Mesendoderm (in vitro differentiated cells): ENCODE data around the gene NISCH.

Source experiments
- DNase-seq: peaks from one replicate; pipeline ENCODE4 v3.0.0; 2013
- H2AK5ac ChIP-seq: 2 replicates; pipeline ENCODE4 v1.6.1; 2013; ENCODE audit warnings: low read length, inconsistent platforms
- H2BK120ac ChIP-seq: 2 replicates; pipeline ENCODE4 v1.6.1; 2013; ENCODE audit warnings: low read depth, mild to moderate bottlenecking, low read length, moderate library complexity, mixed read lengths
- H2BK15ac ChIP-seq: replicated peaks from 2 replicates; pipeline ENCODE4 v1.6.1; 2013; ENCODE audit warnings: low read depth, mild to moderate bottlenecking, moderate library complexity
- H2BK5ac ChIP-seq: 2 replicates; pipeline ENCODE4 v1.6.1; 2013; ENCODE audit warnings: low read length, inconsistent platforms
- H3K18ac ChIP-seq: 2 replicates; pipeline ENCODE4 v1.6.1; 2013; ENCODE audit warnings: mild to moderate bottlenecking, low read length, mixed read lengths
- H3K23ac ChIP-seq: one replicate; pipeline ENCODE4 v1.6.1; 2013; ENCODE audit warnings: low read length
- H3K27ac ChIP-seq: 2 replicates; pipeline ENCODE4 v1.5.1; 2013; ENCODE audit warnings: low read depth, mild to moderate bottlenecking, inconsistent platforms, low read length, moderate library complexity
- H3K27me3 ChIP-seq: 2 replicates; pipeline ENCODE4 v1.6.1; 2013; ENCODE audit warnings: low read length, control low read depth, mild to moderate bottlenecking, inconsistent platforms; ENCODE audit not compliant: insufficient read depth, poor library complexity
- H3K36me3 ChIP-seq: 2 replicates; pipeline ENCODE4 v1.6.1; 2013; ENCODE audit warnings: low read length, inconsistent platforms; ENCODE audit not compliant: control insufficient read depth, insufficient read depth
- H3K4ac ChIP-seq: one replicate; pipeline ENCODE4 v1.6.1; 2013; ENCODE audit warnings: low read depth, mild to moderate bottlenecking, low read length, moderate library complexity
- H3K4me1 ChIP-seq: 2 replicates; pipeline ENCODE4 v1.6.1; 2013; ENCODE audit warnings: low read depth, low read length, inconsistent platforms; ENCODE audit not compliant: control insufficient read depth
- H3K4me2 ChIP-seq: 2 replicates; pipeline ENCODE4 v1.6.1; 2013; ENCODE audit warnings: low read length
- H3K4me3 ChIP-seq: 2 replicates; pipeline ENCODE4 v1.5.1; 2013; ENCODE audit warnings: mild to moderate bottlenecking, low read length
- H3K56ac ChIP-seq: one replicate; pipeline ENCODE4 v1.6.1; 2013; ENCODE audit warnings: low read length
- H3K79me1 ChIP-seq: 2 replicates; pipeline ENCODE4 v1.6.1; 2013; ENCODE audit warnings: low read length, inconsistent platforms
- H3K79me2 ChIP-seq: 2 replicates; pipeline ENCODE4 v1.6.1; 2013; ENCODE audit warnings: mild to moderate bottlenecking, low read length; ENCODE audit not compliant: control insufficient read depth, insufficient read depth
- H3K9ac ChIP-seq: 2 replicates; pipeline ENCODE4 v1.6.1; 2013; ENCODE audit warnings: low read length, inconsistent platforms
- H4K5ac ChIP-seq: one replicate; pipeline ENCODE4 v1.6.1; 2013; ENCODE audit warnings: low read length
- H4K8ac ChIP-seq: one replicate; pipeline ENCODE4 v1.6.1; 2013; ENCODE audit warnings: low read depth, mild to moderate bottlenecking, control low read depth, low read length, moderate library complexity
- WGBS: extraction: QIAGEN DNeasy Blood & Tissue Kit; methylation state at CpG from one replicate; pipeline ENCODE4 v1.1.7; 2013; ENCODE audit warnings: low lambda C conversion rate, missing lambda C conversion rate; ENCODE audit not compliant: insufficient coverage; ENCODE audit errors: extremely low coverage; 5-methylcytosine and 5-hydroxymethylcytosine counted together

NISCH gene

DNA sequence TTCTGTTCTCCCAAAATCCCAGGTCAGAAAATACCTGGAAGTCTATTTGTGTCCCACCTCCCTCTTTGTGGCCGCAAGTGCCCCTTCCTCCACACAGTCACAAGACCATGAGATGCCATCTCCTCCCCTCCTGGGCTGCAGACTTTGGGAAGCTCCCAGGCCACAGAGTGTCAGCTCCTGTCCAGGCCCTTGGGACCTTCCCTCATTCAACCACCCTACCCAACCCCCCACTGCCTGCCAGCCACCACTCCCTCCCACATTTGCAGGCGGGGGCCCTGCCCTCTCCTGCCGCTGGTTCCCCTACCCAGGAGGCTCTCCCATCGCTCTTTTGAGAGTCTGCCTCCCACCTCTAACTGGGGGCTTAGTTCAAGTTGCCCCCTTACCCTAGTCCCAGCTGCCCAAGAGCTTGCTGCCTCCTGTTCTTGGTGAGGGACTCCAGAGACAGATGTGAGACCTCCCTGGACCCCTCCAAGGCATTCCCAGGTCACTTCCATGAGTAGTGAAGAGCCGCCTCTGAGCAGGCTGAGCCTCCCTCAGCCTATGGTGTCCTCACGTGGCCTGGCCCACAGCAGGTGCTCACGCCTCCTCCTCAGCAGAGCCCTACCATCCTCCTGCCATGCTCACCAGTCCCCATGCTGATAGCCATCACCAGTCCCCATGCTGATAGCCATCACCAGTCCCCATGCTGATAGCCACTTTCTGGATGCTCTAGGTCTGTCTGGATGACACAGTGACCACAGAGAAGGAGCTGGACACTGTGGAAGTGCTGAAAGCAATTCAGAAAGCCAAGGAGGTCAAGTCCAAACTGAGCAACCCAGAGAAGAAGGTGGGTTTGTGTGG, 23.9 kb downstream of the NISCH start:
- H3K27me3 ChIP-seq: no peaks in the 10 kb centered on the region
- DNase-seq: no peak
- H4K8ac ChIP-seq: no peak overlapping the region
- no peak overlapping the region for H3K4me2 ChIP-seq
- no peaks in the 10 kb centered on the region for H3K79me1 ChIP-seq
- H3K23ac ChIP-seq: no peak overlapping the region
- H3K27ac ChIP-seq: no peak overlapping the region
- WGBS: no CpG with 5 or more reads among the region's 7 CpGs
- no peak overlapping the region for H2BK5ac ChIP-seq
- no peak overlapping the region for H3K9ac ChIP-seq
- H3K18ac ChIP-seq: no peak overlapping the region
- no peak overlapping the region for H3K4ac ChIP-seq
- no peak overlapping the region for H3K4me3 ChIP-seq
- H4K5ac ChIP-seq: no peak overlapping the region
- no peak overlapping the region for H2AK5ac ChIP-seq
- H2BK120ac ChIP-seq: no peak overlapping the region
- H2BK15ac ChIP-seq: no peak overlapping the region
- peaks cover 15% of the 10 kb centered on the region for H3K36me3 ChIP-seq
- no peaks in the 10 kb centered on the region for H3K4me1 ChIP-seq
- no peak overlapping the region for H3K56ac ChIP-seq
- no peaks in the 10 kb centered on the region for H3K79me2 ChIP-seq

DNA sequence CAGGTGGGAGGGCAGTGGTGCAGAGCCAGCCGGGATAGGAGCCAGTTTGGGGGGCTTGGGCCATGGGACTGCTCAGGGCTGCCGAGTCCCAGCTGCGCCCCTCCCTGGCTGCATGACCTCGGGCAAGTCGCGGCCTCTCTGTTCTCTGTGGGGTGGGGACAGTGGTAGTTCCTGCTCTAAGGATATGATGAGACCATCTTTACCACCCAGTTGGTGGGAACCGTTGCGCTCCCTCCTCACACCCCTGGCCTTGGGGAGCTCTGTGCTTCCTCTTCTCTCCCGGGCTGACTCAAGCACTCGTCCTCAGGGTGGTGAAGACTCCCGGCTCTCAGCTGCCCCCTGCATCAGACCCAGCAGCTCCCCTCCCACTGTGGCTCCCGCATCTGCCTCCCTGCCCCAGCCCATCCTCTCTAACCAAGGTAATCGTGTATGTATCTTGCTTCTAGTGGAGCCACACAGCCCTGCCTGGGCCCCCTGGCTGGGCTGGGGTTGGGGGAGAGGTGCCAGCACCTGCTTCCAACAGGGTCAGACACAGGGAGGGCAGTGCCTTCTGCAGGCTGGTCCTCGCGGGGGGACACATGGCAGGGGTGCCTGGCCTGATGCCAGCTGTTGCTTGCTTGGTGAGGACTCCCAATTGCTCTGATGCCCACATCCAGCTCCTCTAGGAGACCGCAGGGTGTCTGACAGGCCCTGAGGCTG, 24.6 kb downstream of the NISCH start:
- Histone ChIP-seq H3K18ac (no peak overlapping the region), H3K27ac (no peak overlapping the region), H3K4me3 (no peak overlapping the region), H2BK120ac (no peak overlapping the region), H3K4ac (no peak overlapping the region), H4K8ac (no peak overlapping the region), H2BK5ac (no peak overlapping the region), H3K4me1 (no peaks in the 10 kb centered on the region), H3K79me1 (no peaks in the 10 kb centered on the region), H3K4me2 (no peak overlapping the region), H3K23ac (no peak overlapping the region), H4K5ac (no peak overlapping the region), H3K79me2 (no peaks in the 10 kb centered on the region), H3K36me3 (peaks cover 12% of the 10 kb centered on the region), H3K9ac (no peak overlapping the region), H3K27me3 (no peaks in the 10 kb centered on the region), H2BK15ac (no peak overlapping the region), H3K56ac (no peak overlapping the region), H2AK5ac (no peak overlapping the region)
- DNase-seq: no peak
- no CpG with 5 or more reads among the region's 16 CpGs for WGBS

DNA sequence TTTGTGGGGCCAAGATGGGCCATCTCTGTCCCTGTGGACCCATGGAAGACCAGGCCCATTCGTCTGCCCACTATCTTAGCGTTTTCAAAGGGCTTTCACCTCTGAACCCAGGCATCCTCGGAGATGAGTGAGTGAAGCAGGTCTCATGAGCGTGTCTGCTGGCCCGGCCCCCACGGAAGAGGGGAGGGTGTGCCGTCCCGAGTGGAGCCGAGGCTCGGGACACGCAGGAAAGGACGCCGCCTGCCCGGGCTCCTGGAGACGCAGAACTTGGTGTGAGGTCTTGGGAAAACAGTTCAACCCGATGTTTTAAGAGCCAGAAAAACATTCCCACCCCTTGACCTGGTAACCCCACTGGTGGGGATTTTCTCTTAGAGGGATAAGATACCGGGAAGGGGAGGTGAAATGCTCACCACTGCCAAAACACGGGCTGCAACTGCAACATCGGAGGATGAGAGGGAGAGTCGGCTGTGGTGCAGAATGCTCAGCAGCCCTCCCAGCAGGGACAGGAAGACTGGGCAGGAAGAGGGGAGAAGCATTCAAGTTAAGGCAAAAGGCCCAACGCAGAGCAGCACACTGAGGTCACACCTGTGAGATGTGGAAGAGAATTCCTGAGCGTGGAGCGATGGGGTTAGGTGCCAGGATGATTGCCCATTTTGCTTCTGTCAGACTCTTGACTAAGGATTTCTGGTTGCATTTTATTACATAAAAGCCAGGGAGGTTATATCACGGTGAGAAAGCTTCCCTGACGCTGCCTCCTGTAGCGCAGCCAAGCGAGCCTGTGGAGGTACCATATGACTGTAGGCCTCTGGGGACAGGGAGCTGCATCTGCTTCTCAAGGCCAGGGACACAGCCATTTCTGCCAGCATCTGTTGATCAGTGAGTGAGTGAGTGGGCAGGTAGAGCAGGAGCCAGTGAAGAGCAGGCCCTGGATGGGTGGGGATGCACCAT, 25.6 kb downstream of the NISCH start:
- WGBS: no CpG with 5 or more reads among the region's 27 CpGs
- no peaks in the 10 kb centered on the region for H3K4me1 ChIP-seq
- no peaks in the 10 kb centered on the region for H3K79me1 ChIP-seq
- no peak overlapping the region for H4K5ac ChIP-seq
- no peak overlapping the region for H3K23ac ChIP-seq
- no peak overlapping the region for H3K9ac ChIP-seq
- no peak overlapping the region for H3K56ac ChIP-seq
- H3K4me3 ChIP-seq: no peak overlapping the region
- H3K18ac ChIP-seq: no peak overlapping the region
- H3K36me3 ChIP-seq: peaks cover 12% of the 10 kb centered on the region
- no peak overlapping the region for H3K4me2 ChIP-seq
- no peak overlapping the region for H3K27ac ChIP-seq
- no peak overlapping the region for H3K4ac ChIP-seq
- H2BK5ac ChIP-seq: no peak overlapping the region
- H3K79me2 ChIP-seq: no peaks in the 10 kb centered on the region
- H3K27me3 ChIP-seq: no peaks in the 10 kb centered on the region
- no peak for DNase-seq
- no peak overlapping the region for H4K8ac ChIP-seq
- H2AK5ac ChIP-seq: no peak overlapping the region
- H2BK120ac ChIP-seq: no peak overlapping the region
- H2BK15ac ChIP-seq: no peak overlapping the region

DNA sequence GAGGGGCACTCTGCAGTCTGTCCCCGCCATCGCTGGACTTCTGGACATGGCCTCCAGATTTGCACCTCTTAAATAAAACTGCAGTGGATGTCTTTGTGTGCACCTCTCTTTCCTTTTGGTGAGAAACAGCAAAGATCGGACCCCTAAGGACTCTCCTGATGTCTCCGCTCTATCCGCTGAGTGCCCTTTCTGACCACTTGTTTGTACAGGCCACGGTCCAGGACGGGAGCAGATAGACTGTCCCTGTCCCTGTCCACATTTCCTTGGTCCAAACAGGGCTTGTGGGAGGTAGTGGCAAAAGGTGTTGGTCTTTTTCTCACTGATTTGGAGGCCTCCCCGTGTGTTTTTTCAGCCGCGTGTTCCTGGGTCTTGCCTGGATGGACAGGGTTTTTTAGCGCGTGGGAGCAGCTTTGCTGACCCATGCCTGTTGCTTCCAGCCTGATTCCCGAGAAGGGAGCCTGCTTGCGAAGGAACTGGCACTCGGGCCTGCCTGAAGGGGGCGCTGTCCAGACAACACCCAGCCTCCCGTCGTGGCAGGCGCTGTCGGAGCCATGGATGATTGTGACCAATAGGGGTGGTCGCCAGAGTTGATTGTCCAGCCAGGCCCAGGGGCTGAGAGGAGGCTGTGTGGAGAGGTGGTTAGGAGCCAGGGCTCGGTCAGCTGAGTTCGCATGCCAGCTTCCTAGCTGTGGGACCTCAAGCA, 26.6 kb downstream of the NISCH start:
- Histone ChIP-seq H3K27ac (no peak overlapping the region), H2BK120ac (no peak overlapping the region), H3K79me1 (no peaks in the 10 kb centered on the region), H3K4me3 (no peak overlapping the region), H2BK5ac (no peak overlapping the region), H3K56ac (no peak overlapping the region), H3K79me2 (no peaks in the 10 kb centered on the region), H3K27me3 (no peaks in the 10 kb centered on the region), H2AK5ac (no peak overlapping the region), H3K23ac (no peak overlapping the region), H3K9ac (no peak overlapping the region), H3K18ac (no peak overlapping the region), H3K4ac (no peak overlapping the region), H4K5ac (no peak overlapping the region), H3K4me1 (no peaks in the 10 kb centered on the region), H3K36me3 (peaks cover 11% of the 10 kb centered on the region), H2BK15ac (no peak overlapping the region), H4K8ac (no peak overlapping the region), H3K4me2 (no peak overlapping the region)
- DNase-seq: peak; percentile 67
- no CpG with 5 or more reads among the region's 23 CpGs for WGBS

DNA sequence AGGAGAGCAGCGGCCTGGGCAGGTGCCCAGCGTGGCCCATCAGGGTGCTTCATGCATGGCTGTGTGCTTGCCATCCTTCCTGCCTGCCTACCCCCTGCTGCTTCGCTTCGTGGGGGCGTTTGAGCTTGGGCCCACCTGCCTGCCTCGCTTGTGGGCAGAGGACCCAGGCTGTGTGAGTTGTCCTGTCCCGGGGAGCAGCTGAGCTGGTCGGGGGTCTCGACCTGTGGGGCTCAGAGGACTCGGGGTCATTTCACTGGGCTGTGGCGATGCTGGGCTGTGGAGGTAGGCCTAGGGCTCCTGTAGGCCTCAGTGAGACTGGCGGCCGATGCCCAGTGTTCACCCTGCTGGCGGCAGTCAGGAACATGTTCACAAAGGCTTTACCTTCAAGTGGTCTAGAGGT, 27.7 kb downstream of the NISCH start:
- Histone ChIP-seq H2BK15ac (no peak overlapping the region), H3K56ac (no peak overlapping the region), H2BK120ac (no peak overlapping the region), H3K4ac (no peak overlapping the region), H3K27me3 (no peaks in the 10 kb centered on the region), H3K4me3 (no peak overlapping the region), H3K23ac (no peak overlapping the region), H4K5ac (no peak overlapping the region), H3K9ac (no peak overlapping the region), H3K4me2 (no peak overlapping the region), H4K8ac (no peak overlapping the region), H3K79me2 (no peaks in the 10 kb centered on the region), H2BK5ac (no peak overlapping the region), H3K18ac (no peak overlapping the region), H3K36me3 (peaks cover 13% of the 10 kb centered on the region), H3K79me1 (no peaks in the 10 kb centered on the region), H3K27ac (no peak overlapping the region), H3K4me1 (no peaks in the 10 kb centered on the region), H2AK5ac (no peak overlapping the region)
- DNase-seq: no peak
- no CpG with 5 or more reads among the region's 14 CpGs for WGBS
